Panc1 (cell line): ENCODE measurements around the gene PCYT2. TPM values are rescaled to one million over a fixed set of nuclear protein-coding genes. Genes with fewer than 3 reads are reported as not detected.

ENCODE experiments used
- ATAC-seq: fragments of 200-7000 bp; cut with Tn5 transposase; 2 replicates; pipeline ENCODE4 v1.9.1; 2020; ENCODE audit warnings: mild to moderate bottlenecking, moderate library complexity
- BruUV-seq: library from RNA; stranded (reverse); fragments of 400-500 nt; replicated peaks from 2 replicates; lab custom pipeline; 2021; lab: Mats Ljungman, UMichigan
- CTCF ChIA-PET: fragments of 300-600 bp; sonication (Branson Sonifier 250); formaldehyde crosslinking; loops from one replicate; lab custom pipeline; 2022; ENCODE audit warnings: antibody characterized with exemption; lab: Charles Lee
- POLR2A ChIA-PET: fragments of 300-600 bp; sonication (Branson Sonifier 250); formaldehyde crosslinking; loops from one replicate; lab custom pipeline; 2022; ENCODE audit warnings: antibody characterized with exemption; lab: Charles Lee
- DNase-seq: peaks from one replicate; pipeline ENCODE4 v3.0.0-alpha.2; 2010; ENCODE audit warnings: low read depth, low spot score
- H3K27ac ChIP-seq: 2 replicates; pipeline ENCODE4 v1.5.1; 2011; ENCODE audit warnings: mild to moderate bottlenecking, low read length, inconsistent platforms
- H3K27me3 ChIP-seq: fragments of 200-500 bp; sonication (Bioruptor generic); 2 replicates; pipeline ENCODE4 v1.6.0; 2014; ENCODE audit warnings: low read length, inconsistent platforms; ENCODE audit not compliant: control insufficient read depth, insufficient read depth
- H3K36me3 ChIP-seq: fragments of 200-500 bp; sonication (Bioruptor generic); 2 replicates; pipeline ENCODE4 v1.5.1; 2014; ENCODE audit warnings: inconsistent platforms, mild to moderate bottlenecking, low read length, moderate library complexity; ENCODE audit not compliant: control insufficient read depth, insufficient read depth
- H3K4me1 ChIP-seq: 2 replicates; pipeline ENCODE4 v1.5.1; 2011; ENCODE audit warnings: inconsistent platforms, mild to moderate bottlenecking, low read length, moderate library complexity; ENCODE audit not compliant: control insufficient read depth, insufficient read depth
- H3K4me3 ChIP-seq, 2 experiments: 2 replicates each; pipeline ENCODE4 v1.5.1; 2011 to 2012; ENCODE audit warnings: low read depth in 2 of 2, low read length in 2 of 2, mild to moderate bottlenecking in 2 of 2, inconsistent platforms in 1 of 2, moderate library complexity in 1 of 2
- H3K9me3 ChIP-seq: fragments of 200-500 bp; sonication (Bioruptor generic); 2 replicates; pipeline ENCODE4 v1.5.1; 2014; ENCODE audit warnings: low read depth, mild to moderate bottlenecking, inconsistent platforms, low read length, moderate library complexity; ENCODE audit not compliant: control insufficient read depth, insufficient read depth
- POLR2AphosphoS5 ChIP-seq: IDR thresholded peaks from 2 replicates; pipeline ENCODE4 v1.6.1; 2012; ENCODE audit warnings: mild to moderate bottlenecking, low read depth, low read length, moderate library complexity
- SIN3A ChIP-seq: IDR thresholded peaks from 2 replicates; pipeline ENCODE4 v1.6.1; 2012; ENCODE audit warnings: low read depth, mild to moderate bottlenecking, low read length, moderate library complexity, borderline replicate concordance; ENCODE audit not compliant: insufficient read depth
- TCF7L2 ChIP-seq: IDR thresholded peaks from 2 replicates; pipeline ENCODE4 v1.6.1; 2011; ENCODE audit warnings: mild to moderate bottlenecking, low read depth, low read length, inconsistent platforms
- in situ Hi-C: cut with HindIII; loops from 2 replicates; pipeline ENCODE4 v1.10.0; 2016; ENCODE audit warnings: low sequenced_read_pairs, low pct_unique_long_range_greater_than_20kb
- intact Hi-C: fragments of 100-400 bp; cut with micrococcal nuclease; formaldehyde crosslinking; loops from one replicate; pipeline ENCODE4 v1.10.0; 2022; ENCODE audit not compliant: unreplicated experiment
- total RNA-seq: library from RNA; stranded (reverse); gene quantifications from one replicate; pipeline ENCODE4 v1.2.1, GENCODE V29; 2021; ENCODE audit not compliant: unreplicated experiment
- TF ChIP-seq, protein P1 (sequence below): fragments of 450-650 bp; IDR thresholded peaks from 2 replicates; pipeline ENCODE4 v1.5.1; 2017; ENCODE audit warnings: mild to moderate bottlenecking
- TF ChIP-seq, protein P2 (sequence below), 2 experiments: IDR thresholded peaks; 2 replicates each; pipeline ENCODE4 v1.6.1; 2011 to 2012; ENCODE audit warnings: low read depth in 2 of 2, control low read depth in 1 of 2, low read length in 1 of 2, mild to moderate bottlenecking in 1 of 2, moderate library complexity in 1 of 2; ENCODE audit not compliant: insufficient read depth in 1 of 2

Gene PCYT2
- total RNA-seq, 1 experiment from 2014 or later, result 91.2 TPM

DNA sequence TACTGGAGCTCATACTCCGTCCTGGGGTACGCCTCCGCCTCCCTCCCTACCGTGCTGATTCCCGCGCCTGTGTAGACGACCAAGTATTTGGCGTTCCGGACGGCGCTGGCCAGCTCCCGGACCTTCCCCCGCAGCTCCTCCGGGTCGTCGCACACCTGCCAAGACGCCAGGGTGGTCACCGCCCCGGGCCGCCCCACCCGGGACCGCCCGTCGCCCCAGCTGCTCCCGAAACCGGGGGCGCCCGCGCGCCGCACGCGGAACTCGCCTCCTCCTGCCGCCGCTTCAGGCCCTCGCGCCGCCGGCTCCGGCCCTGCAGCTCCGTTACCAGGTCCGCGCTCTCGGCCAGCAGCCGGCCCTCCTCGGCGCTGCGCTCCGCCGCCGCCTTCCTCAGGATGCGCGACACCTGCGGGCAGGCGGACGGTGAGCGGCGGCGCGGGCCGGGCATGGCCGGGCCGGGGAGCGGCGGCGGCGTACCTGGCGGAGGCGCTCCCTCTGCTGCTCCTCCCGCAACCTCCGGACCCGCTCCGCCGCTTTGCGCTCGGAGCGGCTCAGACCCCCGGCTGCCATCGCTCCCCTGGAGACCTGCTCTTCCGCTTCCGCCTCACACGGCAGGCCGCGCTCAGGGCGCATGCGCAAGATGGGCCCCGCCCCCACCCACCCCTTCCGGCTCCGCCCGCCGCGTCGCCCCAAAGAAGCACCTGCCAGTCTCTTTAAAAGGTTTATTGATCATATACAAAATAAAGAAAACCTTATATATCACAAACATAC, 6.5 kb upstream of the PCYT2 start, which contains the start of gene SIRT7:
Gene SIRT7, minus strand, starts transcription at position 612 of the 768 bp plus-strand sequence. Its CDS starts 45 bp downstream, at position 567.
- POLR2A ChIA-PET, result interaction anchor here (0.5 to 0.9 kb wide), 3 partner anchors 9 to 1246 kb away, joined by 3 to 10 read pairs (median 3); no protein-coding TSS in a partner anchor
- Histone ChIP-seq H3K9me3 (no peaks in the 10 kb centered on the region), H3K36me3 (peaks cover 16% of the 10 kb centered on the region), H3K4me1 (peaks cover 53% of the 10 kb centered on the region), H3K27me3 (no peaks in the 10 kb centered on the region), H3K4me3 (peak within 1 kb of the TSS; percentile 72 to 80), H3K27ac (peak within 1 kb of the TSS; percentile 92)
- intact Hi-C loops (no loop called here), in situ Hi-C loops (no loop called here)
- DNase-seq (no peak), ATAC-seq (peak; percentile 78)
- BruUV-seq, result no TSS peak
- CTCF ChIA-PET, result interaction anchor here (0.6 kb wide), 1 partner anchor 36 kb away, joined by 3 read pairs; no protein-coding TSS in a partner anchor
- TF ChIP-seq, protein P1, sequence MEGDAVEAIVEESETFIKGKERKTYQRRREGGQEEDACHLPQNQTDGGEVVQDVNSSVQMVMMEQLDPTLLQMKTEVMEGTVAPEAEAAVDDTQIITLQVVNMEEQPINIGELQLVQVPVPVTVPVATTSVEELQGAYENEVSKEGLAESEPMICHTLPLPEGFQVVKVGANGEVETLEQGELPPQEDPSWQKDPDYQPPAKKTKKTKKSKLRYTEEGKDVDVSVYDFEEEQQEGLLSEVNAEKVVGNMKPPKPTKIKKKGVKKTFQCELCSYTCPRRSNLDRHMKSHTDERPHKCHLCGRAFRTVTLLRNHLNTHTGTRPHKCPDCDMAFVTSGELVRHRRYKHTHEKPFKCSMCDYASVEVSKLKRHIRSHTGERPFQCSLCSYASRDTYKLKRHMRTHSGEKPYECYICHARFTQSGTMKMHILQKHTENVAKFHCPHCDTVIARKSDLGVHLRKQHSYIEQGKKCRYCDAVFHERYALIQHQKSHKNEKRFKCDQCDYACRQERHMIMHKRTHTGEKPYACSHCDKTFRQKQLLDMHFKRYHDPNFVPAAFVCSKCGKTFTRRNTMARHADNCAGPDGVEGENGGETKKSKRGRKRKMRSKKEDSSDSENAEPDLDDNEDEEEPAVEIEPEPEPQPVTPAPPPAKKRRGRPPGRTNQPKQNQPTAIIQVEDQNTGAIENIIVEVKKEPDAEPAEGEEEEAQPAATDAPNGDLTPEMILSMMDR, result no peak
- TF ChIP-seq SIN3A (peak; percentile 82; the same call in 1 of the 2 replicates), TCF7L2 (no peak), POLR2AphosphoS5 (peak; percentile 80)
- TF ChIP-seq, protein P2, sequence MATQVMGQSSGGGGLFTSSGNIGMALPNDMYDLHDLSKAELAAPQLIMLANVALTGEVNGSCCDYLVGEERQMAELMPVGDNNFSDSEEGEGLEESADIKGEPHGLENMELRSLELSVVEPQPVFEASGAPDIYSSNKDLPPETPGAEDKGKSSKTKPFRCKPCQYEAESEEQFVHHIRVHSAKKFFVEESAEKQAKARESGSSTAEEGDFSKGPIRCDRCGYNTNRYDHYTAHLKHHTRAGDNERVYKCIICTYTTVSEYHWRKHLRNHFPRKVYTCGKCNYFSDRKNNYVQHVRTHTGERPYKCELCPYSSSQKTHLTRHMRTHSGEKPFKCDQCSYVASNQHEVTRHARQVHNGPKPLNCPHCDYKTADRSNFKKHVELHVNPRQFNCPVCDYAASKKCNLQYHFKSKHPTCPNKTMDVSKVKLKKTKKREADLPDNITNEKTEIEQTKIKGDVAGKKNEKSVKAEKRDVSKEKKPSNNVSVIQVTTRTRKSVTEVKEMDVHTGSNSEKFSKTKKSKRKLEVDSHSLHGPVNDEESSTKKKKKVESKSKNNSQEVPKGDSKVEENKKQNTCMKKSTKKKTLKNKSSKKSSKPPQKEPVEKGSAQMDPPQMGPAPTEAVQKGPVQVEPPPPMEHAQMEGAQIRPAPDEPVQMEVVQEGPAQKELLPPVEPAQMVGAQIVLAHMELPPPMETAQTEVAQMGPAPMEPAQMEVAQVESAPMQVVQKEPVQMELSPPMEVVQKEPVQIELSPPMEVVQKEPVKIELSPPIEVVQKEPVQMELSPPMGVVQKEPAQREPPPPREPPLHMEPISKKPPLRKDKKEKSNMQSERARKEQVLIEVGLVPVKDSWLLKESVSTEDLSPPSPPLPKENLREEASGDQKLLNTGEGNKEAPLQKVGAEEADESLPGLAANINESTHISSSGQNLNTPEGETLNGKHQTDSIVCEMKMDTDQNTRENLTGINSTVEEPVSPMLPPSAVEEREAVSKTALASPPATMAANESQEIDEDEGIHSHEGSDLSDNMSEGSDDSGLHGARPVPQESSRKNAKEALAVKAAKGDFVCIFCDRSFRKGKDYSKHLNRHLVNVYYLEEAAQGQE (IDR thresholded peaks at IDR 0.05; ENCODE audit: insufficient read depth in 1 of 2, low read depth in 2 of 2, low read length in 1 of 2), result no peak

DNA sequence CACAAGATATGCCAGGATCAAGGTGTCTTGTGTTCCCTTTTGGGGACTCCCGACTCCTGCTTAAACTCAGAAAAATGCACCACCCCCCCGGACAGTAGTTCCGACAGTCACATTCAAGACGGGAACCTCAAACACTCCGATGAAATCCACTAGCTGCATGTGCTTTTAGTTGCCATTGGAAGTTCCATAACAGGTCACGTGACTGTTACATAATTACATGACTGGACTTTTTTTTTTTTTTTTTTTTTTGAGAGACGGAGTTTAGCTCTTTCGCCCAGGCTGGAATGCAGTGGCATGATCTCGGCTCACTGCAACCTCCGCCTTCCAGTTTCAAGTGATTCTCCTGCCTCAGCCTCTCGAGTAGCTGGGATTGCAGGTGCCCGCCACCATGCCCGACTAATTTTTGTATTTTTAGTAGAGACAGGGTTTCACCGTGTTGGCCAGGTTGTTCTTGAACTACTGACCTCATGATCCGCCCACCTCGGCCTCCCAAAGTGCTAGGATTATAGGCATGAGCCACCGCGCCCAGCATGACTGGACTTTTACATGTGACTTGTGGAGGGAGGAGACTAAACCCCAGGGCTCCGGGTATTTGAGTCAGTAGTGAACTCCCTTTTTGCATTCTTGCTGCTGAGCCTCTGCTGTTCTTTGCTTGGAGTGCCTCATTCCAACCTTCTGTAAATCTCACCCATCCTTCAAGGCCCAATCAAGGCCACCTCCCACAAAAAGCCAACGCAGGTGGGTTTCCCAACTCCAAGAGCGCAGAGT, 5.2 kb upstream of the PCYT2 start:
- H3K27ac ChIP-seq, result peak overlapping the region; percentile 92

More for the DNA sequence above, 5.2 kb upstream of the PCYT2 start:
- DNase-seq (peak; percentile 50), ATAC-seq (no peak)
- Histone ChIP-seq H3K9me3 (no peaks in the 10 kb centered on the region), H3K27me3 (no peaks in the 10 kb centered on the region), H3K36me3 (peaks cover 16% of the 10 kb centered on the region), H3K4me1 (peaks cover 52% of the 10 kb centered on the region), H3K4me3 (peak overlapping the region; percentile 72 to 80)
- ChIA-PET CTCF (no interaction called here), POLR2A (interaction anchor here (0.7 to 1.3 kb wide), 3 partner anchors 8 to 1247 kb away, joined by 3 read pairs; no protein-coding TSS in a partner anchor)
- TF ChIP-seq TCF7L2 (no peak), SIN3A (no peak), POLR2AphosphoS5 (no peak)
- TF ChIP-seq, protein P2 (IDR thresholded peaks at IDR 0.05; ENCODE audit: insufficient read depth in 1 of 2, low read depth in 2 of 2, low read length in 1 of 2), result no peak
- TF ChIP-seq, protein P1, result no peak
- in situ Hi-C loops (no loop called here), intact Hi-C loops (no loop called here)
- BruUV-seq, result no TSS peak
